GM12878 (cell line): ENCODE data around the gene FAM185A.
"Not testable (repeated sequence)": the region's sequence is repeated elsewhere in the genome, so short reads cannot be mapped to it uniquely, and the experiment has no call there.

Experiments
- ASH2L ChIP-seq: fragments of 300-600, 200-600 bp; sonication (generic); IDR thresholded peaks from 2 replicates; pipeline ENCODE4 v1.6.1; 2017; ENCODE audit warnings: low read depth, mild to moderate bottlenecking, borderline replicate concordance
- EP300 ChIP-seq, 2 experiments: fragments of 150-350 bp in 1 of 2; IDR thresholded peaks; 2 replicates each; pipeline ENCODE4 v1.6.1; 2011 to 2012; ENCODE audit warnings: low read depth in 2 of 2, low read length in 2 of 2, borderline replicate concordance in 1 of 2, improper control_type of control experiment in 1 of 2, inconsistent platforms in 1 of 2; ENCODE audit not compliant: control insufficient read depth in 1 of 2
- EZH2 ChIP-seq: IDR thresholded peaks from 2 replicates; pipeline ENCODE4 v1.6.1; 2012; ENCODE audit warnings: low read depth, mild to moderate bottlenecking, control low read depth, inconsistent platforms, low read length, borderline replicate concordance; ENCODE audit not compliant: control insufficient read depth
- MLLT1 ChIP-seq: fragments of 450-650 bp; IDR thresholded peaks from 2 replicates; pipeline ENCODE4 v1.6.1; 2016; ENCODE audit warnings: mild to moderate bottlenecking
- NBN ChIP-seq: fragments of 450-650 bp; IDR thresholded peaks from 2 replicates; pipeline ENCODE4 v1.6.1; 2016
- NRF1 ChIP-seq: conservative IDR thresholded peaks from 2 replicates; pipeline ENCODE4 v1.6.1; 2011; ENCODE audit warnings: mild to moderate bottlenecking, low read depth, low read length, improper control_type of control experiment
- PAX5 ChIP-seq: IDR thresholded peaks from 2 replicates; pipeline ENCODE4 v1.6.1; 2011; ENCODE audit warnings: low read depth, low read length, borderline replicate concordance
- POLR2AphosphoS5 ChIP-seq: IDR thresholded peaks from 2 replicates; pipeline ENCODE4 v1.6.1; 2011; ENCODE audit warnings: mild to moderate bottlenecking, low read length, inconsistent platforms
- RAD51 ChIP-seq: fragments of 450-650 bp; IDR thresholded peaks from 2 replicates; pipeline ENCODE4 v1.6.1; 2016; ENCODE audit warnings: moderate library complexity, mild to moderate bottlenecking, inconsistent platforms
- TAF1 ChIP-seq: IDR thresholded peaks from 2 replicates; pipeline ENCODE4 v1.6.1; 2011; ENCODE audit warnings: mild to moderate bottlenecking, low read depth, low read length, borderline replicate concordance

DNA sequence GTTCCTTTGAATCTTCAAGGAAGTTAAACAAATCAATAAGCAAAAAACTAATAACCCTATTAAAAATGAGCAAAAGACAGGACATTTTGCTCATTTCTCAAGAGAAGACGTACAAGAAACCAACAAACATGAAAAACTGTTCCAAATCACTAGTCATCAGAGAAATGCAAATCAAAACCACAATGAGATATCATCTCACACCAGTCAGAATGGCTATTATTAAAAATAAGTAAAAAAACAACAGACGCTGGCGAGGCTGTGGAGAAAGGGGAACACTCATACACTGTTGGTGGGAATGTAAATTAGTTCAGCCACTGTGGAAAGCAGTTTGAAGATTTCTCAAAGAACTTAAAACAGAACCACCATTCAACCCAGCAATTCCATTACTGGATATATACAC lies 21.7 kb downstream of the FAM185A start:
- TF ChIP-seq ASH2L; NBN; TAF1; EP300 (IDR thresholded peaks at IDR 0.05; ENCODE audit: borderline replicate concordance in 1 of 2, control insufficient read depth in 1 of 2, low read depth in 2 of 2, low read length in 2 of 2); NRF1; PAX5; RAD51; POLR2AphosphoS5; MLLT1; EZH2: not testable (repeated sequence)
